Measurements from ENCODE around the gene DLX4.

- TF ChIP-seq CTCF (IDR thresholded peaks at IDR 0.05): no peak
- TF ChIP-seq POLR2A (IDR thresholded peaks at IDR 0.05): no peak
Measured at GRCh38 chr17:49949634-49950033, 19.4 kb upstream of the DLX4 start.

Measured in adrenal gland (tissue), 5 donors.